Ishikawa (cell line): ENCODE results near the gene DLEC1.

ENCODE experiments used
- CEBPB ChIP-seq: IDR thresholded peaks from 2 replicates; pipeline ENCODE4 v1.6.1; 2012
- CREB1 ChIP-seq: IDR thresholded peaks from 2 replicates; pipeline ENCODE4 v1.6.1; 2012; ENCODE audit warnings: low read depth
- EGR1 ChIP-seq: IDR thresholded peaks from 2 replicates; pipeline ENCODE4 v1.6.1; 2012
- EP300 ChIP-seq: IDR thresholded peaks from 2 replicates; pipeline ENCODE4 v1.6.1; 2012; ENCODE audit warnings: borderline replicate concordance
- NFIC ChIP-seq: IDR thresholded peaks from 2 replicates; pipeline ENCODE4 v1.6.1; 2012
- RAD21 ChIP-seq: IDR thresholded peaks from 2 replicates; pipeline ENCODE4 v1.6.1; 2012; ENCODE audit warnings: low read depth
- REST ChIP-seq: IDR thresholded peaks from 2 replicates; pipeline ENCODE4 v1.6.1; 2012; ENCODE audit warnings: low read depth, mild to moderate bottlenecking
- TAF1 ChIP-seq: IDR thresholded peaks from 2 replicates; pipeline ENCODE4 v1.6.1; 2012; ENCODE audit warnings: low read depth, mild to moderate bottlenecking
- TCF12 ChIP-seq: IDR thresholded peaks from 2 replicates; pipeline ENCODE4 v1.6.1; 2012; ENCODE audit warnings: low read depth
- TEAD4 ChIP-seq: IDR thresholded peaks from 2 replicates; pipeline ENCODE4 v1.6.1; 2012
- USF1 ChIP-seq: IDR thresholded peaks from 2 replicates; pipeline ENCODE4 v1.6.1; 2012
- YY1 ChIP-seq: IDR thresholded peaks from 2 replicates; pipeline ENCODE4 v1.6.1; 2012; ENCODE audit warnings: low read depth
- TF ChIP-seq, protein P1 (sequence below): IDR thresholded peaks from 2 replicates; pipeline ENCODE4 v1.6.1; 2012

DNA sequence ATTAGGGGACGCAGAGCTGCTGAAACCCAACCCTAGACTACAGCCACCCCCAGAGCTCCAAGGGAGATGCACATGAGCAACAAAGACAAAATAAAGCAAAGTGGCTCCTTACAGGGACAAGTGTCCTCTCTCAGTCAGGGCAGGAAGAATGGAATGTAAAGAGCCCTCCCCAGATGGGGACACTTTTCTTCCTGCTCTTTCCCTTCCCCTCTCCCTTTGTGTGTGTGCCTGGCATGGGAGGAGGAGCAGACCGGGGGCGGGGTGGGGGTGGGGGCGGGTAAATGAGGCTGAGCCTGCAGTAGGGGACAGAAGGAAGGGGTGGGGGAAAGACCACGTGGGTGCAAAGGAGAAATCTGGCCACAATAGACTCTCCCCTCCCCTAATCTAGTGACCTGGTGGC is 60.5 kb downstream of the DLEC1 start:
- TF ChIP-seq TEAD4 (no peak), REST (no peak), TAF1 (no peak), CREB1 (no peak), RAD21 (no peak), EP300 (no peak), USF1 (no peak), YY1 (no peak), NFIC (no peak), CEBPB (no peak), TCF12 (no peak), EGR1 (no peak)
- TF ChIP-seq, protein P1, sequence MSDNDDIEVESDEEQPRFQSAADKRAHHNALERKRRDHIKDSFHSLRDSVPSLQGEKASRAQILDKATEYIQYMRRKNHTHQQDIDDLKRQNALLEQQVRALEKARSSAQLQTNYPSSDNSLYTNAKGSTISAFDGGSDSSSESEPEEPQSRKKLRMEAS: no peak
